ENCODE measurements around the gene CDH22. TPM values are rescaled to one million over a fixed set of nuclear protein-coding genes. Genes with fewer than 3 reads are reported as not detected.

Gene CDH22
- total and polyA plus RNA-seq, 5 experiments from 2014 or later: not detected

GRCh38 chr20:46148313-46149208 lies 159.7 kb downstream of the CDH22 start:
- DNase-seq (no peak), ATAC-seq (no peak)
- Mint-ChIP-seq H3K27ac (no peak overlapping the region), H3K4me3 (no peak overlapping the region), H3K36me3 (no peaks in the 10 kb centered on the region), H3K27me3 (peaks cover 0 to 8% (median 5%) of the 10 kb centered on the region in 5 donors), H3K4me1 (no peaks in the 10 kb centered on the region), H3K9me3 (no peaks in the 10 kb centered on the region)
- POLR2A ChIA-PET: interaction anchor here (0.7 kb wide), 1 partner anchor 567 kb away, joined by 3 read pairs; no protein-coding TSS in a partner anchor

DNA sequence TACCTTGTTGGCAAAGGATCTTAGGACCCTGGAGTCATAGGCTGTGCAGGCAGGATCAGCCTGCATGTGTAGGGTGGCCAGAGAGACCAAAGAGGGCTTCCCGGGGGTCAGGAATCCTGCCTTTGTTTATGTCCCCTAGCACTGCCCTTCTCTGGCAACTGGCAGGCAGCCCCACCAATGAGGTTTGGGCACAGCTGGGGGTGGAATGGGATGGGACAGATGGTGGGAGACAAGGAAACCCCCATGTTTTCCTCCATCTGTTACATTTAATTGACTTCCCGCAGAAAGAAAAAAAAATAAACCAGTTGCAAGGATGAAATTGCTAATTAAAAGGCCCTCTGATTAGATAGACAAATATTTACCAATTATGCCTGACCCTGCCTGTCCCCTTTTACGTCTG lies 162.6 kb downstream of the CDH22 start:
- ATAC-seq (no peak), DNase-seq (no peak)
- no peaks in the 10 kb centered on the region for H3K4me1 Mint-ChIP-seq
- POLR2A ChIA-PET: no interaction called here
- H3K4me3 Mint-ChIP-seq: no peak overlapping the region
- H3K36me3 Mint-ChIP-seq: no peaks in the 10 kb centered on the region
- no peak overlapping the region for H3K27ac Mint-ChIP-seq
- no peaks in the 10 kb centered on the region for H3K9me3 Mint-ChIP-seq
- H3K27me3 Mint-ChIP-seq: peaks cover 12 to 37% (median 29%) of the 10 kb centered on the region in 5 donors

DNA sequence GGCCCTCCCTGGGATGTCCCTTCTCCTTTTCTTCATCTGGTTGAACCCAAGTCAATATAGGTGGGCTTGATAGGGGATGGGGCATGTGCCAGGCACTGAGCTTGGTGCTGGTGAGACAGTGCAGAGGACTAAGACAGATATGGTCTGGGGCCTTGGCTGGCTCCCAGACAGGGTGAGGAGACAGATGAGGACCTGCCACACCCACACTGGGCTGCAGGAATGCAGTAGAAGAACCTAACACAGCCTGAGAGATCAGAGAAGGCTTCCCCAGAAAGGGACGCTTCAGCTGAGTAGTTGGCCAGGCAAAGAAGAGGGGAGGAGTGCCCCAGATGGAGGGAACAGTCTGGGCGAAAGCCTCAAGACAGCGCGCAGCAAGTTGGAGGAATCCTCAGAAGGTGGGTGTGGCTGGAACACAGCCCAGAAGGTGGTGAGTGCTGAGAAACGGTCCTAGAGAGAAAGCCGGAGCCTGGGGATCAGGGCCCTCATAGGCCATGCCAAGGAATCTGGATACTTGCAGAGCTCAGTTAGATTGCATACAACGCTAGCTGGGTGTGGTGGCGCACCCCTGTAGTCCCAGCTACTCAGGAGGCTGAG lies 163.8 kb downstream of the CDH22 start:
- Mint-ChIP-seq H3K4me3 (no peak overlapping the region), H3K4me1 (peaks cover 0 to 3% (median 0%) of the 10 kb centered on the region in 4 donors), H3K27me3 (peaks cover 16 to 49% (median 34%) of the 10 kb centered on the region in 5 donors), H3K9me3 (no peaks in the 10 kb centered on the region), H3K36me3 (no peaks in the 10 kb centered on the region), H3K27ac (peak overlapping the region in 1 of 10 donors; percentile 54)
- no peak for DNase-seq
- no peak for ATAC-seq
- POLR2A ChIA-PET: no interaction called here

DNA sequence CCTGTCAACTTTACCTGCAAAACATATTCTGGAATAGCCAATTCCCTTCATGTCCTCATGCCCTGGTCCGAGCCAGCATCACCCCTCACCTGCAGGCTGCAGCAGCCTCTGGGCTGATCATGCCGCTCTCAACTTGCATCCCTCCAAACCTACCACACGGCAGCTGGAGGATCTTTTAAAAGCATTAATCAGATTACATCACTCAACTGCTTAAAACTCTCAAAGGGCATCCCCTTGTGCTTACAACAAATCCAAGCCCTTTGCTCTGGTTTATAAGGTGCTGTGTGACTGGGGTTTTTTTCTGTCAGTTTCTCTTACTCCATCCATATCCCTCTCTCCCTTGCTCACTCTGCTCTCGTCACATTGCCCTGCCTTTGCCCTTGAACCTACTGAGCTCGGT lies 166.2 kb downstream of the CDH22 start:
- Mint-ChIP-seq H3K27ac (peak overlapping the region in 1 of 10 donors; percentile 43), H3K36me3 (no peaks in the 10 kb centered on the region), H3K27me3 (peaks cover 21 to 64% (median 50%) of the 10 kb centered on the region in 5 donors), H3K9me3 (no peaks in the 10 kb centered on the region), H3K4me3 (no peak overlapping the region), H3K4me1 (peaks cover 0 to 3% (median 0%) of the 10 kb centered on the region in 4 donors)
- ATAC-seq (no peak), DNase-seq (no peak)
- POLR2A ChIA-PET: no interaction called here

DNA sequence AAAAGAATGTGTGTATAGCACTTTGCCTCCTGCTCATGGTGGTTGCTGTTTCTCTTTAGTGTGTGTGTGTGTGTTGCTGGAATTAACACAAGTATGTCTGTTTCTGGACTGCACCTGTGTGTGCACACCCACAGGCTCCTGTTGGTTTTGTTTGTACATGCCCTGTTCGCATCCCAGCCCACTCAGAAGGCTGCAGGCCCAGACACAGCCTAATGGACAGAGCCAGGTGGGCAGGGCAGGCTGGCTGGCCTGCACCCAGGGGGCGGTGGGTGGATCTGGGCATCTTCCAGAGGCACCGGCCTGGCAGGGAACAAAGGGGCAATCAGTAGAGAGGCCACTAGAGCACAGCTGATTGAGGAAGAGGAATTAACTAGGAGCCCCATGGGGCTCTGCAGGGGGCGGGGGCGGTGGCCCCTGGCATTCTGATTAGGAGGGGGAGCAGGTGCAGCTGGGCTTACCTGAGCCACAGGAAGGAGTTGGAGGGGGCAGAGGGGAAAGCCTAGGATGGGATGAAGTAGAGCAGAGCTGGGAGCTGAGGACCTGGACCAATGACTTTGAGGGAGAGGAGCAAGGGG lies 168.3 kb downstream of the CDH22 start:
- peaks cover 0 to 3% (median 0%) of the 10 kb centered on the region in 4 donors for H3K4me1 Mint-ChIP-seq
- no peak for DNase-seq
- no peak overlapping the region for H3K27ac Mint-ChIP-seq
- no peak overlapping the region for H3K4me3 Mint-ChIP-seq
- POLR2A ChIA-PET: interaction anchor here (0.6 kb wide), 1 partner anchor 12 kb away, joined by 3 read pairs; no protein-coding TSS in a partner anchor
- H3K27me3 Mint-ChIP-seq: peaks cover 24 to 84% (median 62%) of the 10 kb centered on the region in 5 donors
- no peak for ATAC-seq
- H3K9me3 Mint-ChIP-seq: no peaks in the 10 kb centered on the region
- H3K36me3 Mint-ChIP-seq: no peaks in the 10 kb centered on the region

DNA sequence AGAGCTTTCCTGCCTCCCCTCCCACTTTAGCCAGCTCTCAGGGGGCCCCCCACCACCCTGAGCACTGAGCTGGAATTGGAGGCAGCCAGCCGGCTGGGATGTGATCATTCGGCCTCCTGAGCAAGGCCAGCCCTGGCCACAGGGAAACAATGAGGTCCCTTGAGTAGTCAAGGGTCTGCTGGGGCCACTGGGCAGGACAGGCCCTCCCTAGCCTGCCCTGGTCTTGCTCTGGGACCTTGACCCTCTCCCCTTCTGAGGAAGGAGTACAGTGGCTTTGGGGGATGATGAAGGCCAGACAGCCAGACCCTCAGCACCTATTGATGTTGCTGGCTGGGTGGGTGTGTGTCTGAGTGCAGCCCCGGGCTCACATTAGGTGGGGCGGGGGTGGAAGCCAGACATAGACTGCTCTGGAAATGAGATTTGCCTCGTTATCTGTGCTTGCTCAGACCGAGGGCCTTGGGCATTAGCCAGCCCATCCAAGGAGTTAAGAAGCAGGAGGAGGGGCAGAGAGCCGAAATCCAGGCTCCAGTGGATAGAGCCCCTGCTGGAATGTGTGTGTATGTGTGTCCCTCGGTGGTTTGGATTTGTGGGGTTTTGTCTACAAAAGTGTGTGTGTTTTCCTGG lies 168.9 kb downstream of the CDH22 start:
- Mint-ChIP-seq H3K4me3 (no peak overlapping the region), H3K9me3 (no peaks in the 10 kb centered on the region), H3K27me3 (peaks cover 26 to 90% (median 64%) of the 10 kb centered on the region in 5 donors), H3K4me1 (peaks cover 0 to 3% (median 0%) of the 10 kb centered on the region in 4 donors), H3K27ac (no peak overlapping the region), H3K36me3 (no peaks in the 10 kb centered on the region)
- DNase-seq: no peak
- POLR2A ChIA-PET: interaction anchor here (0.6 kb wide), 1 partner anchor 371 kb away, joined by 7 read pairs; no protein-coding TSS in a partner anchor
- no peak for ATAC-seq

- no peak for ATAC-seq
- Mint-ChIP-seq H3K4me3 (no peak overlapping the region), H3K9me3 (no peaks in the 10 kb centered on the region), H3K27me3 (peaks cover 29 to 89% (median 62%) of the 10 kb centered on the region in 5 donors), H3K4me1 (peaks cover 1 to 3% (median 2%) of the 10 kb centered on the region in 4 donors), H3K27ac (no peak overlapping the region), H3K36me3 (no peaks in the 10 kb centered on the region)
- POLR2A ChIA-PET: no interaction called here
- DNase-seq: no peak
Measured at GRCh38 chr20:46137816-46138215, 170.5 kb downstream of the CDH22 start.

DNA sequence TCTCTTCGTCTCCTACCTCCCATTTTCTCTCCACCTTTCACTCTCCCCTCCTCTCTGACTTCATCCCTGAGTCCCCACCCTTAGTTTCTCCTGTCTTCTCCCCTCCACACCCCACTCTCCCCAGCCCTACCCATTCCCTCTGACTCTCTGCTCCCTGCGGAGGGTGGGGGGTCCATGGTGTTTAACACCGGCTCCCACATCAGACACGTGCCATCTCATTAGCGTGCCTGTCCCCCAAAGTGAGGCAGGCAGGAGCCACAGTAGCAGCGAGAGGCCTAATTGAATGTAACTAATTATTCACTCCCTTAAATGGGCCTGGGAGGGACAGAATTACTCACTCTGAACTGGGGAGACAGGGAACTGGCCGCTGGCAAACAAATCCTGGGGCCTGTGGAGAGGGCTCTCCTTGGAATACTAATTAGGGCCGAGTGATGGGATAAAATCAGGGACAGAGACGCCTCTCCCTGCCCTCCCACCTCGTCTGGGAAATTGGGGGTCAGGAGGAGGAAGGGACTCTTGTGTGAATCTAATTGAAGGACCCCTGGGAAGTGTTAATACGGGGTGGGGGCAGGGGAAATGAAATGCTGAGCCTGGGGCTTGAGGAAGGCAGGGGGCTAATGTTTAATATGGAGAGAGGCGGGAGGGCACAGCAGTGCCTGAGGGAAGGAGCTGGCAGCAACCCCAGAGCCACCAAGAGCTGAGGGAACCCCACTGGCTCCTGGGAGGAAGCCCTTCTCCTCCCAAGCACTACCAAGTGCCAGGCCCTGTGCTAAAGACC lies 172.3 kb downstream of the CDH22 start:
- Mint-ChIP-seq H3K9me3 (no peaks in the 10 kb centered on the region), H3K4me3 (no peak overlapping the region), H3K27ac (no peak overlapping the region), H3K4me1 (peaks cover 3 to 8% (median 5%) of the 10 kb centered on the region in 4 donors), H3K36me3 (no peaks in the 10 kb centered on the region), H3K27me3 (peaks cover 22 to 89% (median 49%) of the 10 kb centered on the region in 5 donors)
- DNase-seq: no peak
- no peak for ATAC-seq
- POLR2A ChIA-PET: no interaction called here

- H3K36me3 Mint-ChIP-seq: no peaks in the 10 kb centered on the region
- DNase-seq (no peak), ATAC-seq (no peak)
- H3K4me3 Mint-ChIP-seq: no peak overlapping the region
- H3K27ac Mint-ChIP-seq: no peak overlapping the region
- POLR2A ChIA-PET: no interaction called here
- peaks cover 2 to 8% (median 6%) of the 10 kb centered on the region in 4 donors for H3K4me1 Mint-ChIP-seq
- H3K9me3 Mint-ChIP-seq: no peaks in the 10 kb centered on the region
- peaks cover 20 to 78% (median 37%) of the 10 kb centered on the region in 5 donors for H3K27me3 Mint-ChIP-seq
Measured at GRCh38 chr20:46134716-46135115, 173.6 kb downstream of the CDH22 start.

DNA sequence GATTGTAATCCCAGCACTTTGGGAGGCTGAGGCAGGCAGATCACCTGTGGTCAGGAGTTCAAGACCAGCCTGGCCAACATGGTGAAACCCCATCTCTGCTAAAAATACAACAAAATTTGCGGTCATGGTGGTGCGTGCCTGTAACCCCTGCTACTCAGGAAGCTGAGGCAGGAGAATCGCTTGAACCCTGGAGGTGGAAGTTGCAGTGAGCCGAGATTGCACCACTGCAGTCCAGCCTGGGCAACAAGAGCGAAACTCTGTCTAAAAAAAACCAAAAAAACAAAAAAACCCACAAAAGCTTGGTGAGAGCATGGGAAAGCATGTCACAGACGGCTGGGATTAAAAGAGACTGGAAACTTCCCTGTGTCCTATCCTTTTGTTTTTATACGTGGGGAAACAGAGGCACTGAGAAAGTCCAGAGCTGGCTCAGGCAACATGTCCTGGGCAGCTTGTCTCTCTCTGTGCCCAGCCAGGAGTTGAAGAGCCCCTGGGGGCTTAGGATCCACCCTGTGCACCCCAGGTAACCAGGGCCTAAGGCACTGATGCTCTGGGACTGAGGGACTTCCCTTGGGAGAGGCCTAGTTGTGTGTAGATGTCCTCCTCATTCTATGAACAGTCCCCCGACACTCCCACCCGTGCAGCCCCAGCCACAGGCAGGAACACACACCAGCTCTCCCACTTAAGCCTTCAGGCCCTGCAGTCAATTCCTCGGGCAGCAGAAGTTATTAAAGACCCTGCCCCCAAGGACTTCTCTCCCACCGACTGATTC lies 174.2 kb downstream of the CDH22 start:
- no peak for ATAC-seq
- peaks cover 18 to 74% (median 33%) of the 10 kb centered on the region in 5 donors for H3K27me3 Mint-ChIP-seq
- no peak overlapping the region for H3K27ac Mint-ChIP-seq
- POLR2A ChIA-PET: interaction anchor here (0.7 kb wide), 1 partner anchor 29 kb away, joined by 4 read pairs; no protein-coding TSS in a partner anchor
- no peak overlapping the region for H3K4me3 Mint-ChIP-seq
- DNase-seq: no peak
- no peaks in the 10 kb centered on the region for H3K36me3 Mint-ChIP-seq
- peaks cover 0 to 8% (median 6%) of the 10 kb centered on the region in 4 donors for H3K4me1 Mint-ChIP-seq
- no peaks in the 10 kb centered on the region for H3K9me3 Mint-ChIP-seq

GRCh38 chr20:46132705-46133120 lies 175.6 kb downstream of the CDH22 start:
- POLR2A ChIA-PET: no interaction called here
- Mint-ChIP-seq H3K27me3 (peaks cover 15 to 63% (median 29%) of the 10 kb centered on the region in 5 donors), H3K9me3 (no peaks in the 10 kb centered on the region), H3K4me1 (peaks cover 0 to 8% (median 6%) of the 10 kb centered on the region in 4 donors), H3K36me3 (peaks cover 0 to 8% (median 0%) of the 10 kb centered on the region in 3 donors), H3K27ac (no peak overlapping the region), H3K4me3 (no peak overlapping the region)
- ATAC-seq: peak; percentile 83 to 92
- peak; percentile 22 to 72 (median 47) for DNase-seq
